GM18505 (cell line): Measurements from ENCODE around the gene AGAP5.
"Not testable (repeated sequence)": the region's sequence is repeated elsewhere in the genome, so short reads cannot be mapped to it uniquely, and the experiment has no call there.

Experiments used
- ATAC-seq: cut with Tn5 transposase; IDR thresholded peaks from one replicate; pipeline ENCODE4 v1.9.1; 2021; ENCODE audit not compliant: unreplicated experiment
- POLR2A ChIP-seq: IDR thresholded peaks from 4 replicates; pipeline ENCODE4 v1.6.1; 2011; ENCODE audit warnings: borderline replicate concordance; ENCODE audit not compliant: insufficient read depth, insufficient read length; ENCODE audit errors: extremely low read depth

AGAP5 gene

DNA sequence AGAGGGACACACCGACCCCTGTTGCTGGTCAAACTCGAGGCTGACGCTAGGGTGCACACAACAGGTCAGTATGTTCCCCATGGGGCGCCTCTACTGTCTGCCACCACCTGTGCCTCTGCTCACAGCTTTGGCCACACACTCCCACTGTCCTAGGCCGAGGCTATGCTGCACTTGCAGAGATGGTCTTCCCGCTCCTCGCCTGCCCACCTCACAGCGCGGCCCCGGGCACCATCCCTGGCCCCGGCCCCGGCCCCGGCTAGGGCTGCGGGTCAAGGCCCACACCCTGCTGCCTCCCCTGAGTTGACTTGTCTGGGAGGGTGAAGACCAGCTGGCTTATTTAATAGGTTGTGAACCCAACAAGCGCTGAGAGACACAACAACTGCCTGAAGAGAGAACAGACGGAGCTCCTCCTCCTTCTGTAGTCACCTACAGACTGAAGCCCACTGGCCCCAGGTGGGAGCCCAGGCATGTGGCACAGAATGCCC lies at the start of gene AGAP5:
Gene AGAP5, minus strand, starts transcription at position 435 of the 485 bp plus-strand sequence. Its CDS starts 354 bp downstream, at position 81.
- not testable (repeated sequence) for ATAC-seq

DNA sequence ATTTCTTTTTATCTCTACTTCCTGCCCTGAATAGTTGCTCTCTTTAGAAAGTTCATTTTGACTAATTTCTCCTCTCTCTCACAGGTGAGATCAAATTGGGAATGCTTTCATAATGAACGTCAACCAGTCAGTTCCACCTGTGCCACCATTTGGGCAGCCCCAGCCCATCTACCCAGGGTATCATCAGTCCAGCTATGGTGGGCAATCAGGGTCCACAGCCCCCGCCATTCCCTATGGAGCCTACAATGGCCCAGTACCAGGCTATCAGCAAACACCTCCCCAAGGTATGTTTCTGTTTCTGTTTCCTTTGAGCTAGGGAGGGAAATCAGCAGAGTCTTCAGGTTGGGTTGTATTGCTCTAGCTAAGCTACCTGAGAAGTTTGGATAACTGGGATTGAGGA lies 48.8 kb upstream of the AGAP5 start:
- no peak for TF ChIP-seq POLR2A
- no peak for ATAC-seq

DNA sequence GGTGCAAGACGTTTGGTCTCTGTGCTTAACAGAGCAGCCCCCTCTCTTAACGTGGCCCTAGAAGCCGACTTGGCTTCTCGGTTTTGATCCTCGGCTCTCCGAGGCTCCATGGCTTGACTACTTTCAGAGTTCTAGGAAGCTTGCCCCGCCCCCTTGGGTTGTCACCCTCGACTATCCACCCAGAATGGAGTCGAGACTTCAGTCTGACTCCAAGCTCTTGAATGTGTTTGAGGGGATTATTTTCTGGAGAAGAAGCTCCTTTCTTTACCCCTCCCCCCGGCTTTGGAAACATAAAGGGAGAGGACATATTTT lies 46.7 kb upstream of the AGAP5 start:
- TF ChIP-seq POLR2A, result no peak

DNA sequence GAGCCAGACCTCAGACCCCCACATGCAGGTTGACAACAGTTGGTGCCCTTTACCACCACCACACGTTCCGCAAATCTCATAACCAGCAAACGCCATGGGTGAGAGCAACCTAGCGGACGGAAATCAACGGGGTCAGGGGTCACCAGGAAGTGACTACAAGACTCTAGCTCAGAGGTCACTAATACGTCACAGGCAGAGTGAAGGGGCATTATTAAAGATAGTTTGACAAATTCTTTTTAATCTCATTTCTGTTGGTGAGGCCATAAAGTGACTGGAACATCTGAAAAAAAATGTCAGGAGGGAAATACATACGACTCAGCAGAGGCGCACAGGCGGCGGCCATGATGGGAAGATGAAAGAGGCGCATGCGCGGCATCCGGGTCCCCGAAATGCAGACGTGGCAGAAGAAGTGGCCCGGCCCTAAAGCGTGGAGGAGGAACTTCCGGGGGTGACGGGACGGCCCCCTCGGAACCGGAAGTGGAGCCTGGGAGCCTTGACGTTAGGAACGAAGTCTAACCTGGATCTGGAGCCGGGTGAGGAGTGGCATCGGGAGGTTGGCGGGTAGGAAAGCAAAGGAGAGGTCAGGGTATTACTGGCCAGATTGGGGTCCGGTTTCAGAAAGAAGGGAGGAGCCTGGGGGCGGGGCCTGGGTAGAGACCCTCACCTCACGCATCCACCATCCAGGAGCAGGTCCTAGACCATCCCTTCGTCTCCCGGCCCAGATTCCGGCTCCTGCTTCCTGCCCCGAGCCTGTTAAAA lies 46.2 kb upstream of the AGAP5 start, which contains the start of gene SEC24C:
Gene SEC24C, plus strand, starts transcription at position 468 of the 759 bp plus-strand sequence. CDS start 2,461 bp downstream, outside the sequence.
- peak; percentile 88 for TF ChIP-seq POLR2A
- peak; percentile 87 for ATAC-seq

More for the DNA sequence above, 46.7 kb upstream of the AGAP5 start:
- peak; percentile 20 for ATAC-seq

DNA sequence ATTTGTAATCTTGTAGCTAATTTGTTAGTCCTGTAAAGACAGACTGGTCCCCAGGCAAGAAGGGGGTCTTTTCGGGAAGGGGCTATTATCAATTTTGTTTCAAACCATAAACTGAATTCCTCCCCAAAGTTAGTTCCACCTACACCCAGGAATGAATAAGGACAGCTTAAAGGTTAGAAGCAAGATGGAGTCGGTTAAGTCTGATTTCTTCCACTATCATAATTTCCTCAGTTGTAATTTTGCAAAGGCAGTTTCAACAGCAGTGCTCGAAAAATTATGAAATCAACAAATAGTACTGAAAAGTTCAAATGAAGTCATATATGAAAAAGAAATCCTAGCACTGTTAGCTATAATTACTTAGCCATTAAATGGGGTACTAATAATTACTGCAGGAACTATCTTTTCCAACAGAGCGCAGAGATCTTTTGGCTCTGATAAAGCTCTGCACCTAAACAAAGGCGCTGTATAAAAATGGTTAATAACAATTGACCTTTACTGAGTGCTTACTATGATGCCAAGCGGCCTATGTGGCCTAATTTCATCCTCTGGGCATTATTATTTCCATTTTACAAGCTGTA lies 45.5 kb upstream of the AGAP5 start:
- ATAC-seq, result no peak
- no peak for TF ChIP-seq POLR2A

DNA sequence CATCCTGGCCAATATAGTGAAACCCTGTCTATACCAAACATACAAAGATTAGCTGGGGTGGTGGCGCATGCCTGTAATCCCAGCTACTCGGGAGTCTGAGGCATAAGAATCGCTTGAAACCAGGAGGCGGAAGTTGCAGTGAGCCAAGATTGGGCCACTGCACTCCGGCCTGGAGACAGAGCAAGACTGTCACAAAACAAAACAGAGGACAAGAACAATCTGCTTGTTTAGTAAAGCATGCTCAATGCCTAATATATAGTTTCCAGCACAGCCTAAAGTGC lies 44.5 kb upstream of the AGAP5 start:
- no peak for ATAC-seq

DNA sequence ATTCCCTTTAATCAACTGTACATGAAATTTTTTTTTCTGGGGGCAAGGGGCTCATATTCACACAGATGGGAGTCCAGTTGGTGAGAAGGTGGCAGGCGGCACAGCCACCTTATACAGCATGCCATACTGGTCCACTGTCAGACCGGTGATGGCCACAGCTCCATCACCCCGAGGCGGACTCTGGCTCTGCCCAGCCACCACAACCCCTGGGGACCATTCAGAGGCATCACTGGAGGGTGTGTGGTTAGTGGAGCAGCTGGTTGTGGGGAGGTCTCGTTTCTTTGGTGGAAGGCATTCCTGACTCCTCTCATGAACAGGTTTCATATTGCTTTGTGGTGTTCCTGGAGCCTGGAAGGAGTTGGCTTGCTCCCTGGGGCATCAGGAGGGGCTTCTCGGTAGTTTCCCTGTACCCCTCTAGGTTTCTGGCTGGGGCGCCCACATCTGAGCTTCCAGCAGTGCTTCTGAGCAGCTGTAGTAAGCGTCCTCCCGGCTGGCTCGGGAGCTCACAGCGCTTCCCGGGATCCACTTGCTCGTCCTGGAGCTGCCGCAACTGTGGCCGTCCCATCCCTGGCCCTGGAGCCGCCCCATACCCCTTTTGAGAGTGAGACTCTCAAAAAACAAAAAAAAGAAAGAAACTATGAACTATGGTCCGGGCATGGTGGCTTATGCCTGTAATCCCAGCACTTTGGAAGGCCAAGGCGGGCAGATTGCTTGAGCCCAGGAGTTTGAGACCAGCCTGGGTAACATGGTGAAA lies 42.8 kb upstream of the AGAP5 start:
- ATAC-seq, result not testable (repeated sequence)

More for the DNA sequence above, 44.5 kb upstream of the AGAP5 start:
- no peak for TF ChIP-seq POLR2A

DNA sequence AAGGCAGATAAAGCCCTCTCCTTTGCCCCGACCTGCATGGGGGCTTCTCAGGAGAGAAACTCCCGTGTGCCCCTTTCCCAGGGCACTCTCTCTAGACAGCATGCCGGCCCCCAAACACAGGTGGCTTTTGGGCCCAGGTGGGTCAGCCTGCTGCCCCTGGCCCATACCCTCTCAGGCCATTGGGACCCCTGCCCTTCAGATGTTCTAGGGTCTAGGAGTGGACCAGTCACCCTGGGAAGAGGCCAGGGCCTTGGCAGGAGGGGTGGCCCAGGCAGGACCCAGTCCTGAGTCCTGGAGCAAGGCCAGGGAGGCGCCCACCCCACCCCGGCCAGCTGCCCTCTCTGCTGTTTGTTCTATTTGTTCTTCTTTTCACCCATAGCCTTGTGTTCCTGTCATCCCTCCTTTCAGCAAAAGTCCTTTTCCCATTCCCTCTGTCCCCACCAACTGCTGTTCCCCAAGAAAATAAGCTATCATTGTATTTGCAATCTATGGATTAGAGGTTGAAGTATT lies 36.9 kb upstream of the AGAP5 start:
- TF ChIP-seq POLR2A, result no peak
- no peak for ATAC-seq

DNA sequence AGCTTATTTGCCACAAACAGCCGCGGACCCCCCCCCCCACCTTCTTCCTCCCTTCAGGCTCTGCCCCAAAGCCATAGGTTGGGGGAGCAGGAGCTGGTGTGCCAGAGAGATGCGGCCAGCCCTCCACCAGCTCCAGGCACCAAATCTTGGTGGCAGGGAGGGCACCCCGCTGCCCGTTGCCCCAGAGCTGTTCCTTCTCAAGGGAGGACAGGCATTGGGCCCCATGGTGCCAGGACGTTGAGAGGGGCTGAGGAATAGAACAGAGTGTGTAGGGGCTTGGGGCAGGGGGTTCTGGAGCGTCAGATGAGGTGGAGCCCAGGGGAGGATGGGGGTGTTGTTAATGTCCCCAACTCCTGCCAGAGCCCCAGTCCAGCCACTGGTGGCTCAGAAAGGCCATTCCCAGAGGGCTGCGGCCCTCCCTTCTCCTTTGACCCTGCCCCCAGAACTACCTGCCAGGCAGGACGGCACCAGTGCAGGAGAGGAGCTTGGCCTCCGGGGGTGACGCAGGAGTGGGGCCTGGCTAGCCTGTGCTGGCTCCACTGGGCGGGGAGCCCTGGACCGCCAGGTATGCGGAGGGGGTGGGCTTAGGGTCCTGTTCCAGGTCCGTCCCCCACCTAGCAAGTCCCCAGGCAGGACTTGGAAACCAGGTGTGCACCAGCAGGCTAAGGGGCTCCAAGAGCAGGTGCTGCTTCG lies 36.3 kb upstream of the AGAP5 start:
- TF ChIP-seq POLR2A, result no peak

DNA sequence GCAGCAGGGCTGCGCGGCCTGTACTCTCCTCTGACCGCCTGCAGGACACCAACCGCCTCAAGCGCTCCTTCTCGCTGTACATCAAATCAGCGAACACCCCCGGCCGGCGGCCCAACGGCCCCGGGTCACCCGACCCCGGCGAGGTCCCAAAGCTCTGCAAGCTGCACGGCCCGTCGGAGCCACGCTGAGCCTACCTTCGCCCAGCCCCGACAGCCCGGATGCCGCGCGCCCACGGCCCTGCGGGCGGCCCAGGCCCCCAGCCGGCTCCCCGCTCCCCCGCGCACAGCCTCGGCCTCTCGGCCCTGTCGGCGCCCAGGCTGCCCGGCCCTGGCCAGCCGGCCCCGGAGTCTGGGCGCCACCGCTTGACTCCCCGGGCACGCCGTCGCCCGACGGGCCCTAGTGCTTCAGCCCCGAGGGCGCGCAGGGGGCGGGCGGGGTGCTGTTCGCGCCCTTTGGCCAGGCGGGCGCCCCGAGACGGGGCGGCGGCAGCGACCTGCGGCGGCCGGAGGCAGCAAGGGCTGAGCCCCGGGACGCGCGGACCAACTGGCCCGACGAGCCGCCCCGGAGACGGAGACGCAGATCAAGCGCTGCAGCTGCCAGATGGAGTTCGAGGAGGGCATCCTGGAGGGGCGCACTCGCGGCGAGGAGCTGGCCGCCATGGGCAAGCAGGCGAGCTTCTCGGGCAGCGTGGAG lies 35.2 kb upstream of the AGAP5 start:
- no peak for ATAC-seq

More for the DNA sequence above, 36.3 kb upstream of the AGAP5 start:
- no peak for ATAC-seq

DNA sequence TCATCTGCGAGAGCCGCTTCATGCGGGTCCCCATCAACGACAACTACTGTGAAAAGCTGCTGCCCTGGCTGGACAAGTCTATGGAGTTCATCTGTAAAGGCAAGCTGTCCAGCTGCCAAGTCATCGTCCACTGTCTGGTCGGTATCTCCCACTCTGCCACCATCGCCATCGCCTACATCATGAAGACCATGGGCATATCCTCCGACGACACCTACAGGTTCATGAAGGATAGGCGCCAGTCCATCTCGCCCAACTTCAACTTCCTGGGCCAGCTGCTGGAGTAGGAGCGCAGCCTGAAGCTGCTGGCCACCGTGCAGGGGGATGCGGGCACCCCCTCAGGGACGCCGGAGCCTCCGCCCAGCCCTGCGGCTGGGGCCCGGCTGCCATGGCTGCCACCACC lies 34.5 kb upstream of the AGAP5 start:
- ATAC-seq, result no peak
- TF ChIP-seq POLR2A, result no peak

More for the DNA sequence above, 35.2 kb upstream of the AGAP5 start:
- TF ChIP-seq POLR2A, result no peak

DNA sequence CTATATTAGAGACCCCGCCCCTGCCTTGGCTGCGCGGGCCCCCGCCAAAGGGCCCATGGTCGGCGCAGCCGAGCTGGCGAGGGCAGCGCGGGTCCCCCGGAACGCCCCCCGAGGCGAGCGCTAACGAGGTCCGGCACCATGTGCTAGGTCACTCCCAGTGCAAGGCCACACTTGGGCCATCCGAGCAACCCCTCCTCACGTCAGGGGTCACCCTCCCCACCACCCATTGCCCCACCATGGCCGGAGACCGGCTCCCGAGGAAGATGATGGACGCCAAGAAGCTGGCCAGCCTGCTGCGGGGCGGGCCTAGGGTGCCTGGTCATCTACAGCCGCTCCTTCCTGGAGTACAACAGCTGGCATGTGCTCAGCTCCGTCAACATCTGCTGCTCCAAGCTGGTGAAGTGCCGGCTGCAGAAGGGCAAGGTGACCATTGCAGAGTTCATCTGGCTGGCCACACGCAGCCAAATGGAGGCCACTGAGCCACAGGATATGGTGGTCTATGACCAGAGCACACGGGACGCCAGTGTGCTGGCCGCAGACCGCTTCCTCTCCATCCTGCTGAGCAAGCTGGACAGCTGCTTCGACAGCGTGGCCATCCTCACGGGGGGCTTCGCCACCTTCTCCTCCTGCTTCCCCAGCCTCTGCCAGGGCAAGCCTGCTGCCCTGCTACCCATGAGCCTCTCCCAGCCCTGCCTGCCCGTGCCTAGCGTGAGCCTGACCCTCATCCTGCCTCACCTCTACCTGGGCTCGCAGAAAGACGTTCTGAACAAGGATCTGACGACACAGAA lies 33.9 kb upstream of the AGAP5 start:
- no peak for ATAC-seq
- TF ChIP-seq POLR2A, result no peak
